Osteocyte (in vitro differentiated cells): ENCODE data around the gene GIPC3. TPM values are rescaled to one million over a fixed set of nuclear protein-coding genes. Genes with fewer than 3 reads are reported as not detected.

Source experiments
- DNase-seq: peaks from one replicate; pipeline ENCODE4 v3.0.0; 2021; ENCODE audit warnings: mixed read lengths; ENCODE audit not compliant: unreplicated experiment; ENCODE audit errors: extremely low spot score
- H3K27ac Mint-ChIP-seq: one replicate; pipeline ENCODE4 v1.8.0; 2021; ENCODE audit warnings: mild to moderate bottlenecking, mixed read lengths; ENCODE audit not compliant: unreplicated experiment
- H3K27me3 Mint-ChIP-seq: one replicate; pipeline ENCODE4 v1.8.0; 2021; ENCODE audit warnings: mixed read lengths; ENCODE audit not compliant: unreplicated experiment
- H3K36me3 Mint-ChIP-seq: one replicate; pipeline ENCODE4 v1.8.0; 2021; ENCODE audit warnings: mixed read lengths; ENCODE audit not compliant: unreplicated experiment
- H3K4me1 Mint-ChIP-seq: one replicate; pipeline ENCODE4 v1.8.0; 2021; ENCODE audit warnings: mixed read lengths; ENCODE audit not compliant: unreplicated experiment
- H3K4me3 Mint-ChIP-seq: one replicate; pipeline ENCODE4 v1.8.0; 2021; ENCODE audit warnings: mild to moderate bottlenecking, moderate library complexity, mixed read lengths; ENCODE audit not compliant: unreplicated experiment
- H3K9me3 Mint-ChIP-seq: one replicate; pipeline ENCODE4 v1.8.0; 2021; ENCODE audit warnings: mixed read lengths; ENCODE audit not compliant: unreplicated experiment
- CTCF ChIP-seq: fragments of 200-600 bp; sonication (generic); IDR thresholded peaks from 2 replicates; pipeline ENCODE4 v1.5.0; 2021; ENCODE audit warnings: antibody characterized with exemption, mild to moderate bottlenecking, moderate library complexity
- total RNA-seq: library from RNA; stranded (reverse); gene quantifications from 2 replicates; pipeline ENCODE4 v1.2.1, GENCODE V29; 2021

GIPC3 gene
- total RNA-seq, 1 donor from 2014 or later = 0.67 TPM

GRCh38 chr19:3613818-3614661 is 28.8 kb downstream of the GIPC3 start:
- H3K4me3 Mint-ChIP-seq = no peak overlapping the region
- H3K36me3 Mint-ChIP-seq = no peaks in the 10 kb centered on the region
- no peaks in the 10 kb centered on the region for H3K9me3 Mint-ChIP-seq

GRCh38 chr19:3614858-3615505 is 29.7 kb downstream of the GIPC3 start:
- no peak for TF ChIP-seq CTCF

More at GRCh38 chr19:3613818-3614661, 28.8 kb downstream of the GIPC3 start:
- no peak for DNase-seq
- Mint-ChIP-seq H3K27ac (no peak overlapping the region), H3K4me1 (peaks cover 7% of the 10 kb centered on the region), H3K27me3 (no peaks in the 10 kb centered on the region)
- no peak for TF ChIP-seq CTCF

GRCh38 chr19:3615524-3616135 is 30.4 kb downstream of the GIPC3 start:
- no peak overlapping the region for H3K4me3 Mint-ChIP-seq
- no peak for TF ChIP-seq CTCF
- H3K36me3 Mint-ChIP-seq = no peaks in the 10 kb centered on the region
- DNase-seq = no peak
- H3K9me3 Mint-ChIP-seq = no peaks in the 10 kb centered on the region
- H3K4me1 Mint-ChIP-seq = peaks cover under 1% of the 10 kb centered on the region
- H3K27ac Mint-ChIP-seq = no peak overlapping the region
- no peaks in the 10 kb centered on the region for H3K27me3 Mint-ChIP-seq

More at GRCh38 chr19:3614858-3615505, 29.7 kb downstream of the GIPC3 start:
- Mint-ChIP-seq H3K27me3 (no peaks in the 10 kb centered on the region), H3K4me3 (no peak overlapping the region), H3K9me3 (no peaks in the 10 kb centered on the region), H3K27ac (no peak overlapping the region), H3K4me1 (peaks cover 6% of the 10 kb centered on the region), H3K36me3 (no peaks in the 10 kb centered on the region)
- DNase-seq = no peak

- H3K27ac Mint-ChIP-seq = no peak overlapping the region
- H3K36me3 Mint-ChIP-seq = peaks cover 1% of the 10 kb centered on the region
- no peak for TF ChIP-seq CTCF
- no peaks in the 10 kb centered on the region for H3K9me3 Mint-ChIP-seq
- H3K4me3 Mint-ChIP-seq = no peak overlapping the region
- no peaks in the 10 kb centered on the region for H3K4me1 Mint-ChIP-seq
- no peak for DNase-seq
- H3K27me3 Mint-ChIP-seq = no peaks in the 10 kb centered on the region
Measured at GRCh38 chr19:3617463-3617862, 32.2 kb downstream of the GIPC3 start.
